Measurements from ENCODE around the gene BCAT1. TPM values are rescaled to one million over a fixed set of nuclear protein-coding genes. Genes with fewer than 3 reads are reported as not detected.

The BCAT1 gene
- total and polyA plus RNA-seq, 9 of the 15 experiments (the other 6 are each of a cell fraction or from before 2014, with no cell fraction given) = 38.5 to 157 (median 66.8) TPM

- Histone ChIP-seq H3K27ac (ENCODE audit: extremely low read depth, low read depth, low read length) (no peak overlapping the region), H3K79me2 (ENCODE audit: control insufficient read depth, insufficient read depth, low read length) (peaks cover 89% of the 10 kb centered on the region), H3K9me1 (ENCODE audit: control insufficient read depth, insufficient read depth, low read length) (no peaks in the 10 kb centered on the region), H2AFZ (ENCODE audit: low read depth, low read length) (no peak overlapping the region), H3K4me2 (ENCODE audit: insufficient read depth, low read length) (no peak overlapping the region), H3K9ac (ENCODE audit: insufficient read depth in 1 of 2, low read depth in 2 of 2, low read length in 2 of 2) (no peak overlapping the region), H4K20me1 (replicated peaks; ENCODE audit: control insufficient read depth, insufficient read depth, low read length) (no peaks in the 10 kb centered on the region), H3K4me3 (no peak overlapping the region), H3K27me3 (ENCODE audit: control insufficient read depth in 2 of 2, insufficient read depth in 2 of 2, low read length in 2 of 2) (no peaks in the 10 kb centered on the region), H3K4me1 (replicated peaks in 1 of 2; ENCODE audit: control insufficient read depth in 2 of 2, insufficient read depth in 2 of 2, low read length in 2 of 2) (peaks cover 0 to 3% of the 10 kb centered on the region in 2 experiments; a peak in 2 of 5 replicates), H3K36me3 (ENCODE audit: control insufficient read depth, insufficient read depth, low read length) (peaks cover 34% of the 10 kb centered on the region; the same call in 2 of the 3 replicates), H3K9me3 (replicated peaks; ENCODE audit: control insufficient read depth, insufficient read depth, low read depth, low read length) (peaks cover 10% of the 10 kb centered on the region)
- no peak for ATAC-seq
- FAIRE-seq = no peak
- DNase-seq (ENCODE audit: extremely low read depth in 1 of 4, low spot score in 3 of 4) = no peak
- CTCF ChIA-PET (ENCODE audit: low intra/inter-chr PET ratio) = no interaction called here
- 99% methylated on average over 29 of the region's 74 CpGs for WGBS (ENCODE audit: insufficient coverage, low coverage, missing lambda C conversion rate)
- POLR2A ChIA-PET = no interaction called here
- intact Hi-C loops (cut with micrococcal nuclease) (no loop called here), in situ Hi-C loops (cut with MboI) (no loop called here)
- BruUV-seq (replicated peaks) = no TSS peak
- TF ChIP-seq CAMTA2 (CRISPR knock-in tag; conservative IDR thresholded peaks at IDR 0.05) = no peak
- TF ChIP-seq PREB (CRISPR knock-in tag; IDR thresholded peaks at IDR 0.05) = no peak
- peak; percentile 87 for TF ChIP-seq ZBTB33 (CRISPR knock-in tag; IDR thresholded peaks at IDR 0.05)
- TF ChIP-seq RBM14 (IDR thresholded peaks at IDR 0.05; ENCODE audit: borderline replicate concordance, insufficient read depth, low read depth, low read length) = 0 out of 2 replicates have a peak, but pooled peaks have one; percentile 65
- TF ChIP-seq PCBP1 (IDR thresholded peaks at IDR 0.05; ENCODE audit: low read depth, low read length, poor library complexity, severe bottlenecking) = peak; percentile 43
- TF ChIP-seq EWSR1 (IDR thresholded peaks at IDR 0.05; ENCODE audit: borderline replicate concordance, low read depth, partially characterized antibody) = no peak
- TF ChIP-seq ZNF407 (IDR thresholded peaks at IDR 0.05; ENCODE audit: low read depth) = no peak
- no peak for TF ChIP-seq PHTF2 (CRISPR knock-in tag; IDR thresholded peaks at IDR 0.05)
- TF ChIP-seq SIN3A (IDR thresholded peaks at IDR 0.05; ENCODE audit: borderline replicate concordance in 2 of 2, control insufficient read depth in 1 of 2, low read depth in 2 of 2, low read length in 2 of 2) = no peak
Observed at GRCh38 chr12:24902511-24903328, 46.2 kb downstream of the BCAT1 start.
